HG03025 (cell line): ENCODE data around the gene TMEM245.
"Not testable (repeated sequence)": the region's sequence is repeated elsewhere in the genome, so short reads cannot be mapped to it uniquely, and the experiment has no call there.

ENCODE experiments used
- ATAC-seq: cut with Tn5 transposase; IDR thresholded peaks from one replicate; pipeline ENCODE4 v1.9.1; 2021; ENCODE audit warnings: mild to moderate bottlenecking, moderate library complexity; ENCODE audit not compliant: unreplicated experiment, low FRiP score

TMEM245 gene

DNA sequence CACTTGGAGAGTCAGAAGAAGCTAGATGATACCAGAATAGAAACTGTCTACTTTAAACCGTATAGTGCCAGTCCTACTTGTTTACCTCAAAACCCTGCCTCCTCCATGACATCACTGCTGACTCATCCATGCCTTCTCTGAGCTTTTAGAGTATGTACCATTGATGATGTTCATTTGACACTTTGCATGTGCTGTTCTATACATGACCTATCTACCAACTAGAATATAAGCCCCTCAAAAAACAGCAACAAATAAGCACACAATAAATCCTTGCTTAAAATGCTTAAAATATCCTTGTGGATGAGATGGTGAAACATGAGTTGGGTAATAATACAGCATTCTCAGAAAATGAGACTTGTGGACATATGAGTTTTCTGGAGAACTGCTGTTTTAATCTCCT is 109.0 kb downstream of the TMEM245 start:
- no peak for ATAC-seq

DNA sequence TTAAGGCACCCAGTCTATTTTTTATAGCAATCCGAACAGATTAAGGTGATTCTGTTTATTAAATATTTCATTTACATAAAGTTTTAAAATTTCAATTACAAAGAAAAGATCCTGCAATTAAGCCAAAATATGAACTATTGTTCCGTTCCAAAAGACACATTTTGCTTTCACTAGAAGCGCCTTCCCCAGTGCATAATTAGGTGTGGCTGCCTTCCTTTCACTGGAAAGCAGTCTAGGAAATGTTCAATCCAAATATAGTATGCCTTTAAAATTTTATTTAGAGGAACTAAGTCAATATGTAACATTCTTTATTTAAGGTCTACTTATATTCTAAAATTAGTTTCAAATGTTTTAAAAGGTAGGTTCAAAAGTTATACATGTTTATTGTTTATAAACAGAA is 114.1 kb downstream of the TMEM245 start:
- no peak for ATAC-seq

DNA sequence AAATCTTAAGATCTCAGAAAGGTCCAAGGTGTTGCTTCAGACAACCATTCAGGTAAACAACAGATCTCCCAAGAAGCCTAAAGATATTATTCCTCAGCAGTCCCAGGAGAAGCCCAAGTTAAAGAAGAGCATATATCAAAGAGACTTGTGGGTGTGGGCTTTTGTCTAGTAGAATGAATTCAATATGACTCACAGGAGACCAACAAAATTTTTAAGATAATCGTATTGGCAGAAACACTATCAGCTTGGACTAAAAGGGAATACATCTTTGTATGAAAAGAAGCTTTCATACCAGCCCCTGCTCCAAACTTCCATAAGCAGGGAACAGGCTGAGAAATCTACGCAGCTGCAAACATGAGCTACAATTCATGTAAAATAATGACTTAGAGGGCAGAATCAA is 116.6 kb downstream of the TMEM245 start:
- ATAC-seq: no peak

DNA sequence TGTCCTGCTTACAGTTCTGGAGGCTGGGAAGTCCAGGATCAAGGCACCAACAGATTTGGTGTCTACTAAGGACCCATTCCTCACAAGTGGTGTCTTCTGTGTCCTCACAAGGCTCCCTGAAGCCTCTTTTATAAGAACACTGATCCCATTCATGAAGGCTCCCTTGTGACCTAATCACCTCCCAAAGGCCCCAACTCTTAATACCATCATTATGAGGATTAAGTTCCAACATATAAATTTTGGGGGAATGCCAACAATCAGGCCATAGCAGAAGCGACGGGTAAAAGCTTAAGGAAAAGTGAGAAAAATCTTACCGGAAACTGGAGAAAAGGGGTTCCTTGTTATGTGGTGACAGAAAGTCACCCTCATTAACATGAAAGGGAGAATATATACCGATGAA is 117.6 kb downstream of the TMEM245 start:
- no peak for ATAC-seq

DNA sequence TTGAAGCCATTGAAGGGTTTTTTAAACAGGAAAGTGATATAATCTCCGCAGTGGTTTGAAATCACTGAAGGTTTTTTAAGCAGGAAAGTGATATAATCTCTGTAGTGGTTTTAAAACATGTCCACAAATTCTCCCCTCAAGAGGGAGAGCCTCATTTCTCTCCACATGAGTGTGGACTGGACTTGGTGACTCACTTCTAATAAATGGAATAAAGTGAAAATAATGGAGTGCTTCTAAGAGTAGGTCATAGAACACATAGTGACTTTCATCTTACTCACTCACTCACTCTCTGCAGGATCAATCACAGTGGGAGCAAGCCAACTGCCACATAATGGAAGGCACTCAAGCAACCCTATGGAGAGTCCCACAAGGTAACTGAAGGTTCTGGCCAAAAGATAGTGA is 118.5 kb downstream of the TMEM245 start:
- no peak for ATAC-seq

DNA sequence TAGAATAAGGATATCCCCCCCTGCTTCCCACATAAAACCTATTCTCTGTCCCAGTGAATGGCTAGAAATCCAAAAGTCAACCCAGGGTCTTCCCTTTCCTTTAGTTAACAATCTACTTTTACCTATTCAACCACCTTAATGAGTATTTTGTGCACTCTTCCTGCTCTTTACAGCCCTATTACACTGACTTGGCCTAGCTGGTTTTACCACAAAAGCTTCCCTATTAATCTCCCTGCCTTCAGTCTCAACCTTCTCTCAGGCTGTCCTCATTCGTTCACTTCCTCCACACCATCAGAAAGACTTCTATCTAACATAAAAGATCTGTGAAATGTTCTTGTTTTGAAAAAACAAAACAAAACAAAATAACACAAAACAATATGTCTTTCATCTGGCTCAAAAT is 122.6 kb downstream of the TMEM245 start:
- no peak for ATAC-seq

DNA sequence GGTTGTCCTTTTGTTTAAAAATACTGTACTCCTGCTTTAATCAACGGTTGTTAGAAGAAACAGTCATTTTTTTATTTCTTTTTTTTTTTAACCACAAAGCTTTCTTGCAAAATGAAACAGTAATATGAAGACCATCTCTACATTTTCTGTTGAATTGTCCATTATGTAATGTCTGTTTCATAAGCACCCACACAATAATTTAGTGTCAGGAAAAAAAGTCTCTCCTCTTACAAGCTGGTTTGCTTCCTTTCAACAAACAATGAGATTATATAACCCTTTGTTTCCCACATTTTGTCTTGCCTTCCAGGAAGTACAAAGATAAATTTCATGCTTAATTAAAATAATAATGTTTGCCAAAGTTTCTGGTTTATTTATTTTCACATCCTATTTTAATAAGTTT is 123.1 kb downstream of the TMEM245 start:
- ATAC-seq: no peak

DNA sequence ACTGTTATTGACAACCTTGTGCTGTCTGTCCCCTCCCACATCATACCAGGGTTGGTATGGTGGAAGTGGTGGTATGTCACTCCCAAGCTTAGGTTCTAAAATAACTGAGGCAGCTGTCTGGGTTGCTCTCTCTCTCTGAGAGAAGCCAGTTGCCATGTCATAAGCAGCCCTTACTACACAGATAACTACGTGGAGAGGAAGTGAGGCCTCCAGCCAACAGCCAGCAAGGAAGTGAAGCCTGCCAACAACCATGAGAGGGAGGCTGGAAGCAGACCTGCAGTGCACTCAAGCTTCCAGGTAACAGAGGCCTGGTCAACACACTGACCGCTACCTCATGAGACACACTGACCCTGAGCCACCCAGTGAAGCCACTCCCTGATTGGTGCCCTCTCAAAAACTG is 125.1 kb downstream of the TMEM245 start:
- ATAC-seq: peak; percentile 64

DNA sequence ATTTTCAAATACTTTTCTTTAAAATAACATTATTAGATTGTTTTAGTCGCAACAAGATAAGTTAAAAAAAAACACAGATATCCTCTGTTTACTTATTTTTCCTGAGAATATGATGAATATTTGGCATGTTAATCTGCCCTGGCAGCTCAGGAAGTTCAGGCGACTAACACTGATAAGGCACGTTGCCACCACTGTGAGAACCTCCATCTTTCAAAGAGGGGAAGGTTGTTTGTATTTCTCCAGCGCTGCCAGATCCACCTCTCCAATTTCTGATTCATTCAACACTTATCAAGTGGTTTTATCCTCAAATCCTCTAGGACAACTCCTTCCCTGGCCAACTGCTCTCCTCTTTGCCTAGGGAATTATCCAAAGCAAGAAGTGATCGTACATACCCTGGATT is 128.3 kb downstream of the TMEM245 start:
- ATAC-seq: no peak

DNA sequence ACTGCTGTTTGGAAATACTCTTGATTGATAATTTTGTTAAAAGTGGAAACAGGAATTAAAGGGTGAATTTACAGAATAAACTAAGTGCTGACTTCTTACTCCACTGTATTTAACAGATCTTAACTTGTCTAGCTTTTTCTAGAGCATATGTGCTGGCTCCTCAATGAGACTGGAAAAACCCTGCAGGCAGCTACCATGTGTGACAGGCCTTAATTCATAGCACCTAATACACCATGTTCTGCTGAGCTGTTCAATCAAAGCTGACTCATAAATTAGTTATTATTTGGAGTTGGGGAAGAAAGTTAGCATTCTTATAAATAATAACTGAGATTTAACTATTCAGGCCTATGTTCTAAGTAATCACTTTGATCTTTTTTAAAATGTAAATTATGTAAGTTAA is 135.9 kb downstream of the TMEM245 start:
- no peak for ATAC-seq

DNA sequence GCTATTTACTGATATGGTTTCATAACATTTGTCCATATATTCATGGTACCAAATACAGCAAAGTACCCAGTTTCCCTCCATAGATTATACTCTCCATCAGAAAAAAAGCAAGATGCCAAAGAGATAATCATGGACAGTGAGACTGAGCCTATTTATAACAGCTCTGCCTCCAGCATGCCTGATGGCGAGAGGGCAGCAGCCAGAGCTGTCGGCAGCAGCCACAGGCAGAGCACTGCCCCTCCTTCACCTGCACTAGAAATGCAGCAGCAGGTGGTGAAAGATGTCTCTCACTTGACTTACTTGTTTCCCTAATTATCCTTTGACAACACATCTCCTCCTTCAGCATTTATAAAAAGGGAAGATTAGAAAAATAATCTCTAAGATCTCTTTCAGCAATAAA is 138.9 kb downstream of the TMEM245 start:
- ATAC-seq: no peak

DNA sequence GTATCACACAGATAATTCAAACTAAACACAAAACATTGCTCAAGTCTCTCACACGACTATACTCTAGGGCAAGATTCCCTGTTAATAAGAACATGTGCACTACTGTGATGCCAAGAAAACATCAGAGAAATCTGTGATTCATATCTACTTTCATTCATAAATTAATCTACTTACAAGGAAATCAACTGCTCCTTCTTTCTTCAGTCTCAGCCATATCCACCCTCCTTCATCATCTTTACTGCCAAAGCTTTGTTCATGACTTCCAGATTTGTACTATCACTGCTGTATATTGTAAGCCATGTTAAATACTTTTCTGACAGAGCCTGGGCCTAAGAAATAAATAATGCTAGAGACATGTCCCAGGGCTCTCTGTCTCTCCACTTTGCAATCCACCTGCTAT is 141.5 kb downstream of the TMEM245 start:
- no peak for ATAC-seq

DNA sequence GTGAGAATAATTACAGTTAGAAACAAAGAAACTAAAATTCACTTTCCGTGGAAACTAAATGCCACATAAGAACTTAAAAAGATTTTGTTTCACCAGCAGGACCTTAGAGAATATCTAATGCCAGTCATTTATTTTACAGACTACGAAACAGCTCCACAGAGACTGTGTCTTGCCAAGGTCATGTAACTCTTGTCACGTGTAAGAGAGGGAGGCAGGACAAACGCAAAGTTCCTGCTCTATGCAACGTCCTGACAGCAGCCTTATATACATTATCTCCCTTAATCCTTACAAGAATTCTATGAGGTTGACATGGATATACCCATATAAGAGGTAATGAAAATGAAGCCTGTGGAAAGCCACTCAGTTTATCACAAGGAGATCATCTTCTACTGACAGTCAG is 145.9 kb downstream of the TMEM245 start:
- no peak for ATAC-seq

DNA sequence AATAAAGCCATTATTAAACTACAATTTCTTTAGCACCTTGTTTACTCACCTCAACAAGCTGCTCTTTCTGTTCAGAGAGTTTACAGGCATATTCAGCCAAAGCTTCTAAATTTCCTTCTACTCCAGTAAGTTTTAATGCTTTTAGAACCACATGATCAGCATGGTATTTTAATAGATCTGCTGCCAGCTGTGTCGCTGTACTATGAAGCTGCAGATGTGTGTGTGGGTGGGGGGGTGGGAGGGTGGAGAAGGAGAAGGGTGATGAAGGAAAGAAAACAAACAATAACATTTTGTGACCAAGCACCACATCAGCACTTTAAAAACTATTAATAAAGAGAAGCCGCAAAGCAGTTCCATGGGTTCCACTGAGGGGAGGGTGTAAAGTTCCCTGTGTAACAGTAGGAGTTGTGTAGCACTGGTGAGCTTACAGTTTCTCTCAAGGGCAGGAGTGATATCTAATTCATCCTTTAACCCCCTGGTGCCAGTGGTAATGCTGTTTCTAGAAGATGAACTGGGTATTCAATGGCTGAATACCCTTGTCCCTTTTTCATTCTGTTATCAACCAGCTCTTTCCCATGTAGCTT is 147.0 kb downstream of the TMEM245 start:
- ATAC-seq: no peak

DNA sequence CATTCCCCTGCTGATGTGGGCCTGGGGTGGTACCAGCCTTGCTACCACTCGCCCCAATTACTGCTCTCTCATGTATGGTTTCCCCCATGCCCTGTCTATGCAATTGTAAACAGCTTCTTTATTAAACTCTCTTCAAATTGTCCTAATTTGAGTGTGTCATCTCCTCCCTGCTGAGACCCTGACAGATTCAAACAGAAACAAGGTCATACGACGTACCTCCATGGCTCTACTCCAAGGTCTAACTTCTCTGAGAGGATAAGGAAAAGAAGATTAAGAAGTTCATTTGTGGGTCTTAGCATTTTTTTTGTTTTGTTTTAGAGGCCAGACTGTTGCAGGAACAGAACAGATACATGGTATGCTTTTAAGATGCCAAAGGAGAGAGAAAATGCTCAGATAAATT is 147.6 kb downstream of the TMEM245 start:
- no peak for ATAC-seq

DNA sequence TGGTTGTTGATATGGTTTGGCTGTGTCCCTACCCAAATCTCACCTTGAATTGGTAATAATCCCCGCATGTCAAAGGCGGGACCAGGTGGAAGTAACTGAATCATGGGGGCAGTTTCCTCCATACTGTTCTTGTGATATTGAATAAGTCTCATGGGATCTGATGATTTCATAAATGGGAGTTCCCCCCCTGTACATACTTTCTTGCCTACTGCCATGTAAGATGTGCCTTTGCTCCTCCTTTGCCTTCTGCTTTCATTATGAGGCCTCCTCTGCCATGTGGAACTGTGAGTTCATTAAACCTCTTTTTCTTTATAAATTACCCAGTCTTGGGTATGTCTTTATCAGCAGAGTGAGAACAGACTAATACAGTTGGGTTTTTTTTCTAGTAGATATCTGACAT is 148.4 kb downstream of the TMEM245 start:
- ATAC-seq: not testable (repeated sequence)

DNA sequence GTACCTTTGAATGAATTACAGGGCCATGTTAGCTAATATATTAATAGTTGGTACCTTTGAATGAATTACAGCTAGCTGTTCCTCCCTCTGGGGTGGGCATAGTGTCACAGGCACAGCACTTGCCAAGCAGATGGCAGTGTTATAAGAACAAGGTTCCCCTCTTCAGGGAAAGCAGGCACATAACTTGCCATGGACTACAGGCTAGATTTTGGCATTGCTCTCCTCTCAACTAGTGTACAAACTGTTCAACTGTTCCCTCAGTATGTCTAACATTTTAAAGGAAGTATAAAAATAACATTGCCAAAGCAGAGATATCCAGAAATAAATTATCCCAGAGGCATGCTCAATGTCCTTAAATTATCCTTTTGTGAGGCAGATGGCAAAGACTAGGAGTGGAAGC is 151.8 kb downstream of the TMEM245 start:
- ATAC-seq: no peak
